Stimulated activated naive B cell treated with anti-CD40 and anti-IgM and Interleukin-4, amounts not matched to agents 10 μg/mL and 1 μg/mL and 100 μg/mL, for 72 hours (primary cell): ENCODE data around the gene C12orf56.
"Not testable (repeated sequence)": the region's sequence is repeated elsewhere in the genome, so short reads cannot be mapped to it uniquely, and the experiment has no call there.

Experiments used
- ATAC-seq, 2 donors: fragments of 150-1000 bp; cut with Tn5 transposase; replicated peaks; 2 replicates each; pipeline ENCODE4 v1.10.0; 2021; ENCODE audit warnings: moderate library complexity in 1 of 2
- DNase-seq: peaks from one replicate; pipeline ENCODE4 v3.0.0; 2021
- H3K27ac Mint-ChIP-seq: one replicate; pipeline ENCODE4 v1.8.0; 2022; ENCODE audit warnings: mild to moderate bottlenecking, mixed read lengths
- H3K27me3 Mint-ChIP-seq, 2 donors: one replicate each; pipeline ENCODE4 v1.8.0; 2022; ENCODE audit warnings: mixed read lengths in 2 of 2
- H3K36me3 Mint-ChIP-seq, 2 donors: one replicate each; pipeline ENCODE4 v1.8.0; 2022; ENCODE audit warnings: mixed read lengths in 2 of 2, mild to moderate bottlenecking in 1 of 2
- H3K4me1 Mint-ChIP-seq, 2 donors: one replicate each; pipeline ENCODE4 v1.8.0; 2022; ENCODE audit warnings: mixed read lengths in 2 of 2, mild to moderate bottlenecking in 1 of 2
- H3K4me3 Mint-ChIP-seq, 2 donors: one replicate each; pipeline ENCODE4 v1.8.0; 2022; ENCODE audit warnings: mild to moderate bottlenecking in 2 of 2, mixed read lengths in 2 of 2, moderate library complexity in 1 of 2
- H3K9me3 Mint-ChIP-seq, 2 donors: one replicate each; pipeline ENCODE4 v1.8.0; 2022; ENCODE audit warnings: mixed read lengths in 2 of 2, mild to moderate bottlenecking in 1 of 2

The C12orf56 gene

GRCh38 chr12:64351265-64351664 lies 39.3 kb downstream of the C12orf56 start:
- no peaks in the 10 kb centered on the region for H3K4me1 Mint-ChIP-seq
- H3K27me3 Mint-ChIP-seq = peaks cover 0 to 6% of the 10 kb centered on the region in 2 donors
- H3K27ac Mint-ChIP-seq = no peak overlapping the region
- peaks cover 1 to 3% of the 10 kb centered on the region in 2 donors for H3K36me3 Mint-ChIP-seq
- H3K9me3 Mint-ChIP-seq = peaks cover 14 to 16% of the 10 kb centered on the region in 2 donors
- ATAC-seq (no peak), DNase-seq (no peak)
- H3K4me3 Mint-ChIP-seq = no peak overlapping the region

GRCh38 chr12:64347630-64348029 lies 42.9 kb downstream of the C12orf56 start:
- Mint-ChIP-seq H3K27me3 (peaks cover 4 to 6% of the 10 kb centered on the region in 2 donors), H3K9me3 (peaks cover 18% of the 10 kb centered on the region in 2 donors), H3K4me1 (no peaks in the 10 kb centered on the region), H3K4me3 (no peak overlapping the region), H3K27ac (no peak overlapping the region), H3K36me3 (peaks cover 0 to 3% of the 10 kb centered on the region in 2 donors)
- ATAC-seq (no peak), DNase-seq (no peak)

GRCh38 chr12:64344631-64345030 lies 45.9 kb downstream of the C12orf56 start:
- not testable (repeated sequence) for H3K4me3 Mint-ChIP-seq, H3K27ac Mint-ChIP-seq, ATAC-seq, H3K4me1 Mint-ChIP-seq, H3K27me3 Mint-ChIP-seq, DNase-seq, H3K36me3 Mint-ChIP-seq
- H3K9me3 Mint-ChIP-seq = peaks cover 15% of the 10 kb centered on the region in 2 donors

- not testable (repeated sequence) for H3K4me1 Mint-ChIP-seq, H3K9me3 Mint-ChIP-seq, H3K27me3 Mint-ChIP-seq, ATAC-seq, DNase-seq, H3K36me3 Mint-ChIP-seq, H3K4me3 Mint-ChIP-seq, H3K27ac Mint-ChIP-seq
These were observed 50.0 kb downstream of the C12orf56 start for GRCh38 chr12:64340546-64340945.

GRCh38 chr12:64335886-64336466 lies 54.6 kb downstream of the C12orf56 start:
- Mint-ChIP-seq H3K4me3 (no peak overlapping the region), H3K27ac (no peak overlapping the region), H3K27me3 (peaks cover 4 to 5% of the 10 kb centered on the region in 2 donors), H3K36me3 (no peaks in the 10 kb centered on the region), H3K9me3 (peaks cover 0 to 3% of the 10 kb centered on the region in 2 donors), H3K4me1 (no peaks in the 10 kb centered on the region)
- ATAC-seq = no peak
- no peak for DNase-seq

GRCh38 chr12:64332938-64333337 lies 57.6 kb downstream of the C12orf56 start:
- H3K27ac Mint-ChIP-seq = no peak overlapping the region
- no peaks in the 10 kb centered on the region for H3K4me1 Mint-ChIP-seq
- peaks cover 5 to 8% of the 10 kb centered on the region in 2 donors for H3K27me3 Mint-ChIP-seq
- no peak overlapping the region for H3K4me3 Mint-ChIP-seq
- DNase-seq = no peak
- ATAC-seq = no peak
- H3K36me3 Mint-ChIP-seq = no peaks in the 10 kb centered on the region
- peaks cover 2 to 4% of the 10 kb centered on the region in 2 donors for H3K9me3 Mint-ChIP-seq

GRCh38 chr12:64332296-64332695 lies 58.3 kb downstream of the C12orf56 start:
- no peaks in the 10 kb centered on the region for H3K4me1 Mint-ChIP-seq
- no peak for ATAC-seq
- peaks cover 5 to 8% of the 10 kb centered on the region in 2 donors for H3K27me3 Mint-ChIP-seq

GRCh38 chr12:64329031-64329710 lies 61.4 kb downstream of the C12orf56 start:
- H3K27ac Mint-ChIP-seq, H3K4me1 Mint-ChIP-seq: not testable (repeated sequence)

More at GRCh38 chr12:64332296-64332695, 58.3 kb downstream of the C12orf56 start:
- Mint-ChIP-seq H3K9me3 (peaks cover 2 to 4% of the 10 kb centered on the region in 2 donors), H3K36me3 (no peaks in the 10 kb centered on the region), H3K27ac (no peak overlapping the region), H3K4me3 (no peak overlapping the region)
- DNase-seq = no peak

GRCh38 chr12:64325055-64325454 lies 65.5 kb downstream of the C12orf56 start:
- Mint-ChIP-seq H3K27me3 (peaks cover 4 to 6% of the 10 kb centered on the region in 2 donors), H3K4me3 (no peak overlapping the region), H3K9me3 (peaks cover 0 to under 1% of the 10 kb centered on the region in 2 donors), H3K27ac (no peak overlapping the region), H3K36me3 (no peaks in the 10 kb centered on the region), H3K4me1 (no peaks in the 10 kb centered on the region)
- ATAC-seq = no peak
- no peak for DNase-seq

More at GRCh38 chr12:64329031-64329710, 61.4 kb downstream of the C12orf56 start:
- not testable (repeated sequence) for H3K9me3 Mint-ChIP-seq, H3K36me3 Mint-ChIP-seq, DNase-seq, H3K4me3 Mint-ChIP-seq, ATAC-seq
- H3K27me3 Mint-ChIP-seq = peaks cover 8 to 10% of the 10 kb centered on the region in 2 donors

GRCh38 chr12:64323476-64324225 lies 66.9 kb downstream of the C12orf56 start:
- no peak overlapping the region for H3K4me3 Mint-ChIP-seq
- no peak overlapping the region for H3K27ac Mint-ChIP-seq
- H3K27me3 Mint-ChIP-seq = peaks cover 4 to 6% of the 10 kb centered on the region in 2 donors
- no peaks in the 10 kb centered on the region for H3K9me3 Mint-ChIP-seq
- H3K4me1 Mint-ChIP-seq = no peaks in the 10 kb centered on the region
- no peaks in the 10 kb centered on the region for H3K36me3 Mint-ChIP-seq
- DNase-seq = no peak
- no peak for ATAC-seq

- H3K4me1 Mint-ChIP-seq = no peaks in the 10 kb centered on the region
- no peak for ATAC-seq
- H3K9me3 Mint-ChIP-seq = no peaks in the 10 kb centered on the region
- no peak for DNase-seq
- H3K27me3 Mint-ChIP-seq = peaks cover 4 to 6% of the 10 kb centered on the region in 2 donors
- H3K4me3 Mint-ChIP-seq = no peak overlapping the region
- H3K36me3 Mint-ChIP-seq = no peaks in the 10 kb centered on the region
- H3K27ac Mint-ChIP-seq = no peak overlapping the region
These were observed 67.6 kb downstream of the C12orf56 start for GRCh38 chr12:64323006-64323405.

GRCh38 chr12:64320611-64321010 lies 69.9 kb downstream of the C12orf56 start:
- Mint-ChIP-seq H3K4me1 (no peaks in the 10 kb centered on the region), H3K4me3 (no peak overlapping the region), H3K9me3 (no peaks in the 10 kb centered on the region), H3K27me3 (peaks cover 0 to 4% of the 10 kb centered on the region in 2 donors), H3K27ac (no peak overlapping the region), H3K36me3 (no peaks in the 10 kb centered on the region)
- ATAC-seq (no peak), DNase-seq (no peak)

GRCh38 chr12:64319540-64320225 lies 70.9 kb downstream of the C12orf56 start:
- H3K27me3 Mint-ChIP-seq, H3K9me3 Mint-ChIP-seq, H3K36me3 Mint-ChIP-seq, H3K4me1 Mint-ChIP-seq, H3K4me3 Mint-ChIP-seq, H3K27ac Mint-ChIP-seq, ATAC-seq, DNase-seq: not testable (repeated sequence)

GRCh38 chr12:64318605-64319004 lies 72.0 kb downstream of the C12orf56 start:
- no peak for ATAC-seq

More at GRCh38 chr12:64318605-64319004, 72.0 kb downstream of the C12orf56 start:
- peaks cover 0 to 4% of the 10 kb centered on the region in 2 donors for H3K27me3 Mint-ChIP-seq
- H3K27ac Mint-ChIP-seq = no peak overlapping the region
- no peaks in the 10 kb centered on the region for H3K9me3 Mint-ChIP-seq
- H3K36me3 Mint-ChIP-seq = no peaks in the 10 kb centered on the region
- DNase-seq = no peak
- no peak overlapping the region for H3K4me3 Mint-ChIP-seq
- no peaks in the 10 kb centered on the region for H3K4me1 Mint-ChIP-seq
